Tibial artery (tissue), 4 donors: ENCODE measurements around the gene TPM4.

Experiments used
- DNase-seq, 2 donors: peaks; one replicate each; pipeline ENCODE4 v3.0.0-alpha.2; 2019
- H3K27ac ChIP-seq, 2 donors: fragments of 200-600 bp; sonication (generic) in 1 of 2; 1 replicate in 1 of 2; 2 replicates in 1 of 2; pipeline ENCODE4 v1.5.1; 2018 to 2019; ENCODE audit warnings: mild to moderate bottlenecking in 1 of 2
- H3K27me3 ChIP-seq, 2 donors: fragments of 200-600 bp; sonication (generic) in 1 of 2; one replicate each; pipeline versions ENCODE4 v1.5.1 to v1.6.0; 2016 to 2019
- H3K36me3 ChIP-seq, 3 donors: fragments of 200-600 bp; sonication (generic) in 2 of 3; one replicate each; pipeline ENCODE4 v1.5.1; 2016 to 2019; ENCODE audit warnings: mild to moderate bottlenecking in 2 of 3
- H3K4me1 ChIP-seq, 4 donors: fragments of 200-600 bp; sonication (generic) in 2 of 4; 1 replicate in 3 of 4; 2 replicates in 1 of 4; pipeline ENCODE4 v1.5.1; 2016 to 2019
- H3K4me3 ChIP-seq, 2 donors: fragments of 200-600 bp; sonication (generic) in 1 of 2; 1 replicate in 1 of 2; 2 replicates in 1 of 2; pipeline ENCODE4 v1.5.1; 2018 to 2019; ENCODE audit warnings: mild to moderate bottlenecking in 2 of 2
- H3K9me3 ChIP-seq, 3 donors: fragments of 200-600 bp; sonication (generic) in 1 of 3; one replicate each; pipeline ENCODE4 v1.5.1; 2016 to 2019
- CTCF ChIP-seq, 2 experiments: fragments of 200-600 bp in 1 of 2; fragments of 450-650 bp in 1 of 2; IDR thresholded peaks; one replicate each; pipeline ENCODE4 v1.5.1; 2017 to 2019; ENCODE audit warnings: antibody characterized with exemption in 2 of 2, mild to moderate bottlenecking in 1 of 2, moderate library complexity in 1 of 2
- intact Hi-C: fragments of 100-400 bp; cut with DNase I; formaldehyde crosslinking; loops from one replicate; pipeline ENCODE4 v1.15.0; 2023; ENCODE audit warnings: low total_unique reads

The TPM4 gene

GRCh38 chr19:16034958-16035560, 41.2 kb upstream of the TPM4 start:
- Histone ChIP-seq H3K9me3 (no peaks in the 10 kb centered on the region), H3K27me3 (no peaks in the 10 kb centered on the region), H3K27ac (no peak overlapping the region), H3K4me1 (no peaks in the 10 kb centered on the region), H3K4me3 (no peak overlapping the region), H3K36me3 (no peaks in the 10 kb centered on the region)
- DNase-seq: no peak
- intact Hi-C loops: no loop called here
- TF ChIP-seq CTCF (IDR thresholded peaks at IDR 0.05): no peak

- TF ChIP-seq CTCF (IDR thresholded peaks at IDR 0.05): no peak
- H3K4me3 ChIP-seq: no peak overlapping the region
- H3K27ac ChIP-seq: no peak overlapping the region
- no peaks in the 10 kb centered on the region for H3K9me3 ChIP-seq
- H3K36me3 ChIP-seq: no peaks in the 10 kb centered on the region
- DNase-seq: no peak
- H3K4me1 ChIP-seq: no peaks in the 10 kb centered on the region
- no peaks in the 10 kb centered on the region for H3K27me3 ChIP-seq
- intact Hi-C loops: no loop called here
Observed at GRCh38 chr19:16035601-16036297, 40.5 kb upstream of the TPM4 start.

GRCh38 chr19:16036397-16036925, 39.8 kb upstream of the TPM4 start:
- no peak for TF ChIP-seq CTCF (IDR thresholded peaks at IDR 0.05)
- H3K4me3 ChIP-seq: no peak overlapping the region
- no peaks in the 10 kb centered on the region for H3K36me3 ChIP-seq
- intact Hi-C loops: no loop called here
- no peaks in the 10 kb centered on the region for H3K9me3 ChIP-seq
- no peak for DNase-seq
- H3K27me3 ChIP-seq: no peaks in the 10 kb centered on the region
- no peak overlapping the region for H3K27ac ChIP-seq
- peaks cover 0 to 4% (median 2%) of the 10 kb centered on the region in 4 donors for H3K4me1 ChIP-seq

- TF ChIP-seq CTCF (IDR thresholded peaks at IDR 0.05): no peak
- H3K9me3 ChIP-seq: no peaks in the 10 kb centered on the region
- no peak for DNase-seq
- H3K36me3 ChIP-seq: no peaks in the 10 kb centered on the region
- H3K4me3 ChIP-seq: no peak overlapping the region
- no peaks in the 10 kb centered on the region for H3K27me3 ChIP-seq
- H3K27ac ChIP-seq: no peak overlapping the region
- peaks cover 0 to 9% (median 4%) of the 10 kb centered on the region in 4 donors for H3K4me1 ChIP-seq
- intact Hi-C loops: no loop called here
Observed at GRCh38 chr19:16036941-16037340, 39.4 kb upstream of the TPM4 start.

GRCh38 chr19:16037424-16038195, 38.7 kb upstream of the TPM4 start:
- DNase-seq: no peak
- TF ChIP-seq CTCF (IDR thresholded peaks at IDR 0.05): no peak
- intact Hi-C loops: no loop called here
- Histone ChIP-seq H3K4me1 (peaks cover 0 to 13% (median 5%) of the 10 kb centered on the region in 4 donors), H3K27ac (no peak overlapping the region), H3K9me3 (no peaks in the 10 kb centered on the region), H3K4me3 (no peak overlapping the region), H3K27me3 (no peaks in the 10 kb centered on the region), H3K36me3 (no peaks in the 10 kb centered on the region)
